ENCODE measurements around the gene PSMB3. TPM values are rescaled to one million over a fixed set of nuclear protein-coding genes. Genes with fewer than 3 reads are reported as not detected.
A peak's percentile ranks its signal among the peaks of the same experiment; 100 is the strongest.

The PSMB3 gene
- total RNA-seq, 2 experiments from 2014 or later, result 231 to 348 TPM

- intact Hi-C loops (cut with micrococcal nuclease; ENCODE audit: unreplicated experiment), result no loop called here
- peaks cover 42% of the 10 kb centered on the region for H3K36me3 ChIP-seq (ENCODE audit: insufficient read depth, low read length)
- no TSS peak for BruUV-seq (replicated peaks)
- POLR2A ChIA-PET, result interaction anchor here (0.5 to 1.5 kb wide), 4 partner anchors 14 to 188 kb away, joined by 3 to 4 read pairs (median 4); no protein-coding TSS in a partner anchor
- no peaks in the 10 kb centered on the region for H3K9me3 ChIP-seq (ENCODE audit: low read length)
- peak overlapping the region; percentile 82 for H3K4me3 ChIP-seq (ENCODE audit: low read depth, low read length, poor library complexity, severe bottlenecking)
- H3K27ac ChIP-seq (ENCODE audit: low read depth, low read length, poor library complexity, severe bottlenecking), result peak overlapping the region; percentile 39
- H2AFZ ChIP-seq (ENCODE audit: low read length), result no peak overlapping the region
- no peak for DNase-seq (ENCODE audit: low spot score)
- no peaks in the 10 kb centered on the region for H3K79me2 ChIP-seq (ENCODE audit: insufficient read depth, low read depth, low read length)
- CTCF ChIA-PET (ENCODE audit: unreplicated experiment), result no interaction called here
- no peaks in the 10 kb centered on the region for H3K9me2 ChIP-seq (ENCODE audit: insufficient read depth, low read length)
- no peak for TF ChIP-seq EZH2phosphoT487 (IDR thresholded peaks at IDR 0.05; ENCODE audit: borderline replicate concordance, low read depth, low read length)
- TF ChIP-seq CTCF (conservative IDR thresholded peaks at IDR 0.05; ENCODE audit: low read length), result no peak
- peaks cover 79% of the 10 kb centered on the region for H3K4me1 ChIP-seq (ENCODE audit: insufficient read depth, low read length, poor library complexity, severe bottlenecking)
- peaks cover 12% of the 10 kb centered on the region; the same call in 1 of the 2 replicates for H4K20me1 ChIP-seq (ENCODE audit: insufficient read depth, low read length)
- peak overlapping the region; percentile 76 for H3K4me2 ChIP-seq (ENCODE audit: low read length)
Observed at GRCh38 chr17:38731526-38732294, 20.8 kb upstream of the PSMB3 start.

GRCh38 chr17:38732376-38733281, 19.9 kb upstream of the PSMB3 start:
- Histone ChIP-seq H4K20me1 (ENCODE audit: insufficient read depth, low read length) (peaks cover 12% of the 10 kb centered on the region; the same call in 1 of the 2 replicates), H3K9me3 (ENCODE audit: low read length) (no peaks in the 10 kb centered on the region), H3K4me2 (ENCODE audit: low read length) (peak overlapping the region; percentile 76; the same call in 1 of the 2 replicates), H3K79me2 (ENCODE audit: insufficient read depth, low read depth, low read length) (no peaks in the 10 kb centered on the region), H3K4me1 (ENCODE audit: insufficient read depth, low read length, poor library complexity, severe bottlenecking) (peaks cover 70% of the 10 kb centered on the region), H3K27ac (ENCODE audit: low read depth, low read length, poor library complexity, severe bottlenecking) (peak overlapping the region; percentile 24), H3K36me3 (ENCODE audit: insufficient read depth, low read length) (peaks cover 44% of the 10 kb centered on the region), H2AFZ (ENCODE audit: low read length) (no peak overlapping the region), H3K9me2 (ENCODE audit: insufficient read depth, low read length) (no peaks in the 10 kb centered on the region), H3K4me3 (ENCODE audit: low read depth, low read length, poor library complexity, severe bottlenecking) (no peak overlapping the region)
- 0 out of 2 replicates have a peak, but pooled peaks have one; percentile 8 for TF ChIP-seq CTCF (conservative IDR thresholded peaks at IDR 0.05; ENCODE audit: low read length)
- TF ChIP-seq EZH2phosphoT487 (IDR thresholded peaks at IDR 0.05; ENCODE audit: borderline replicate concordance, low read depth, low read length), result no peak
- no peak for DNase-seq (ENCODE audit: low spot score)
- BruUV-seq (replicated peaks), result no TSS peak
- ChIA-PET CTCF (ENCODE audit: unreplicated experiment) (no interaction called here), POLR2A (no interaction called here)
- intact Hi-C loops (cut with micrococcal nuclease; ENCODE audit: unreplicated experiment), result no loop called here
